ENCODE results near the gene EXOC7. TPM values are rescaled to one million over a fixed set of nuclear protein-coding genes. Genes with fewer than 3 reads are reported as not detected.
A peak's percentile ranks its signal among the peaks of the same experiment; 100 is the strongest.

EXOC7 gene
- total RNA-seq, 4 donors from 2014 or later, result 51.7 to 87.3 (median 75.1) TPM

- no peak for DNase-seq (ENCODE audit: low spot score in 2 of 2)
- Histone ChIP-seq H3K9me3 (no peaks in the 10 kb centered on the region), H3K27ac (no peak overlapping the region), H3K36me3 (no peaks in the 10 kb centered on the region), H3K4me3 (no peak overlapping the region), H3K4me1 (peaks cover 0 to 14% (median 10%) of the 10 kb centered on the region in 4 donors), H3K27me3 (no peaks in the 10 kb centered on the region)
- 76 to 78% methylated on average over 5 of the region's 5 CpGs for WGBS, 2 donors
- TF ChIP-seq POLR2A (IDR thresholded peaks at IDR 0.05) (no peak), EP300 (IDR thresholded peaks at IDR 0.05) (no peak)
- TF ChIP-seq, protein P1, sequence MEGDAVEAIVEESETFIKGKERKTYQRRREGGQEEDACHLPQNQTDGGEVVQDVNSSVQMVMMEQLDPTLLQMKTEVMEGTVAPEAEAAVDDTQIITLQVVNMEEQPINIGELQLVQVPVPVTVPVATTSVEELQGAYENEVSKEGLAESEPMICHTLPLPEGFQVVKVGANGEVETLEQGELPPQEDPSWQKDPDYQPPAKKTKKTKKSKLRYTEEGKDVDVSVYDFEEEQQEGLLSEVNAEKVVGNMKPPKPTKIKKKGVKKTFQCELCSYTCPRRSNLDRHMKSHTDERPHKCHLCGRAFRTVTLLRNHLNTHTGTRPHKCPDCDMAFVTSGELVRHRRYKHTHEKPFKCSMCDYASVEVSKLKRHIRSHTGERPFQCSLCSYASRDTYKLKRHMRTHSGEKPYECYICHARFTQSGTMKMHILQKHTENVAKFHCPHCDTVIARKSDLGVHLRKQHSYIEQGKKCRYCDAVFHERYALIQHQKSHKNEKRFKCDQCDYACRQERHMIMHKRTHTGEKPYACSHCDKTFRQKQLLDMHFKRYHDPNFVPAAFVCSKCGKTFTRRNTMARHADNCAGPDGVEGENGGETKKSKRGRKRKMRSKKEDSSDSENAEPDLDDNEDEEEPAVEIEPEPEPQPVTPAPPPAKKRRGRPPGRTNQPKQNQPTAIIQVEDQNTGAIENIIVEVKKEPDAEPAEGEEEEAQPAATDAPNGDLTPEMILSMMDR (IDR thresholded peaks at IDR 0.05), result no peak
Measured at GRCh38 chr17:76123191-76123499, 19.6 kb upstream of the EXOC7 start.

DNA sequence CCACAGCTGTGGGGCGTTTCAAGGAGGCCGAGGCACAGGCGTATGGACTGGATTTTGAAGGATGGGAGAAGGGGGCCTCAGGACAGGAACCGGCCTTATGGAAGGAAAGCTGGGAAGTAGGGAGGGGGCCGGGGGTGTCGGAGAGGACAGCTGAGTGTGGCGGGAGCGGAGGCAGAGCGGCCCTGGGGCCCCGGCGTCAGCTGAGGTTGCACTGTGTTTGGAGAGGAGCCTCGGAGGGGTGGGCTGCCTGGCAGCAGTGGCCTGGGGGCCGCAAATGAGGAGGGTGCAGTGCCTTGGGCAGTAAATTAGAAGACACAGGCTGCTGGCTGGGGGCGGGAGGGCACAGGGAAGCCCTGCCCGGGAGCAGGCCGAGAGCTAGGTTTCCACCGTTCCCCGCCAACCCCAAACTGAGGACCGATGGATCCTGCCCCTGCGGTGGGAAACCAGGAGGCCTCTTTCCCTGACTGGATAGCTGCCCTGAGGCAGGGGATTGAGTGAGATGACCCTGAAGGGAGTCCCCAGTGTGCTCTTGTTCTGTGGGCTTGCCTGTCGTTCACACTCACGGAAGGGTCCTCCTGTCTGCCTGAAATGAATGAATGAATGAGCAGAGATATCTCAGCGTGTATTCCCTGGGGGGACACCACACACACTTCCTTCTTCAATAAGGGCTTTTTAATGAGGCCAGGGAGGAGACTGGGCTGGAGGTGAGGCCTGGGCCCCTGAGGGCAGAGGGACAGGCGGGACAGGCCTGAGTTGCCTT lies 19.0 kb upstream of the EXOC7 start:
- no peaks in the 10 kb centered on the region for H3K27me3 ChIP-seq
- 80 to 84% methylated on average over 24 of the region's 24 CpGs for WGBS, 2 donors
- peaks cover 0 to 14% (median 10%) of the 10 kb centered on the region in 4 donors for H3K4me1 ChIP-seq
- TF ChIP-seq EP300 (IDR thresholded peaks at IDR 0.05) (no peak), POLR2A (IDR thresholded peaks at IDR 0.05) (no peak)
- TF ChIP-seq, protein P1 (IDR thresholded peaks at IDR 0.05), result no peak
- H3K27ac ChIP-seq, result peak overlapping the region in 1 of 4 donors; percentile 73
- H3K36me3 ChIP-seq, result no peaks in the 10 kb centered on the region
- no peaks in the 10 kb centered on the region for H3K9me3 ChIP-seq
- DNase-seq (ENCODE audit: low spot score in 2 of 2), result no peak
- H3K4me3 ChIP-seq, result no peak overlapping the region

DNA sequence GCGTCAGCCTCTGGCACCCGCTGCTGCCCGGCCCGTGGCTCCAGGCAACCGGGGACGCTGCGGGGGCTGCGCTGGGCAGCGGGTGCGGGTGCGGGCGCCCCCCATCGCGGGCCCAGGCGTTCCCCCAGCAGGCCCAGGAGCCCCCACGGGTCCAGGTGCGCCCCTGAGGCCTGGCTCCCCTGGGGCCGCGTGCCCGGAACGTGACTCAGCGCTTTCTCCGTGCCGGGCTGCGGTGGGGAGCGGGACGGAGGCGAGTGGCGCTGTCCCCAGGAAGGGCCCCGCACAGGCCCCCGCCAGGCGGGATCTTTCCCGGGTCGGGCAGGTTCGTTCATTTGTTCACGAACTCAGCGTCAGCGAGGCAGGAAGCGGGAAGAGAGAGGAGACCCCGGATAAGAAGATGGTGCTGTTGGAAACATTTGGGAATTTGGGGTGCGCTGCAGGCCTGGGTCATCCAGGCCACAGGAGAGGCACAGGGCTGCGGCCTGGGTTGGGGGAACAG lies 18.4 kb upstream of the EXOC7 start:
- no peak for DNase-seq (ENCODE audit: low spot score in 2 of 2)
- H3K27ac ChIP-seq, result peak overlapping the region in 2 of 4 donors; percentile 68 to 73

DNA sequence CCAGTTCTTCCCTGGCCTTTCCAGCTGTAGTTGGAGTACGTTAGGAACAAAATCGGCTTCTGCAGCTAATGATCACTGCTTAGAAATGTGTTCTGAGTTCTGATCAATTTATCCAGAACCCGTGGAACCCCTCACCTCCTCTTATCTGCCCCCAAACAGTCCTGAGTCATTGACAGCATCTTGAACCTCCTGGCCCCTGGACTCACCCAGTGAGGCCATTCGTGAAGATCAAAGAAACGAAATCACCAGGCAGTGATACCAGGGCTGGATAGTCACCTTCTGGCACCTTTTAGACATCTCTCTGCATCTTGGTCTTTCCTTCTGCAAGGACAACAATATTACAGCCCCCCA lies 17.0 kb upstream of the EXOC7 start:
- H3K4me3 ChIP-seq, result no peak overlapping the region
- no peak for TF ChIP-seq POLR2A (IDR thresholded peaks at IDR 0.05)
- TF ChIP-seq EP300 (IDR thresholded peaks at IDR 0.05), result no peak
- TF ChIP-seq, protein P1 (IDR thresholded peaks at IDR 0.05), result no peak
- no peaks in the 10 kb centered on the region for H3K36me3 ChIP-seq
- peaks cover 0 to 14% (median 10%) of the 10 kb centered on the region in 4 donors for H3K4me1 ChIP-seq
- no peak overlapping the region for H3K27ac ChIP-seq
- no peaks in the 10 kb centered on the region for H3K9me3 ChIP-seq
- WGBS, 2 donors, result 89 to 91% methylated on average over 5 of the region's 5 CpGs
- no peaks in the 10 kb centered on the region for H3K27me3 ChIP-seq
- no peak for DNase-seq (ENCODE audit: low spot score in 2 of 2)

More for the DNA sequence above, 18.4 kb upstream of the EXOC7 start:
- Histone ChIP-seq H3K9me3 (no peaks in the 10 kb centered on the region), H3K27me3 (no peaks in the 10 kb centered on the region), H3K4me1 (peaks cover 0 to 14% (median 10%) of the 10 kb centered on the region in 4 donors), H3K4me3 (peak overlapping the region in 3 of 4 donors; percentile 36 to 51 (median 46)), H3K36me3 (no peaks in the 10 kb centered on the region)
- 33 to 41% methylated on average over 10 to 34 of the region's 42 CpGs for WGBS, 2 donors
- TF ChIP-seq, protein P1 (IDR thresholded peaks at IDR 0.05), result no peak
- TF ChIP-seq EP300 (IDR thresholded peaks at IDR 0.05), result no peak
- no peak for TF ChIP-seq POLR2A (IDR thresholded peaks at IDR 0.05)

Data from tibial nerve (tissue), 4 donors.